Cortex of kidney (tissue), 1 donor: ENCODE data around the gene CCR1.
"Not testable (repeated sequence)": the region's sequence is repeated elsewhere in the genome, so short reads cannot be mapped to it uniquely, and the experiment has no call there.

ENCODE experiments used
- DNase-seq: peaks from one replicate; lab custom pipeline; 2025; lab: John Stamatoyannopoulos, UW

CCR1 gene

GRCh38 chr3:46209746-46210470 lies 1.8 kb upstream of the CCR1 start:
- no peak for DNase-seq

DNA sequence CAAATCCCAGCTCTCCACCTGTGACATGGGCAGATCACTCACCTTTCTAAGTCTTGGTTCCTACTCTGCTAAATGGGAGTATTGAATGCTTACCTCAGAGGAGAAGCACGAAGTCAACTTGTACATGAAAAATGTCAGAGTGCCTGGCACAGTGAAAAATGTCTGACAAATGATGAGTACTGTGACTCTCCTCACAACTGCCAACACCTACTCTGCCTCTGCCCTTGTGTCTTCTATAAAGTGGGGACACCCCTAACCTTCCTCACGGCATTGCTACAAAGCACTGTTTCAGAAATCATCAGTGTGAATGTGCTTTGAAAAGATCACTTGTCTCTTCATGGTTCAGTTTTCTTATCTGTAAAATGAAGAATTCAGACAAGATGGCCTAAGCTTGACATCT lies 940 bp upstream of the CCR1 start:
- no peak for DNase-seq

DNA sequence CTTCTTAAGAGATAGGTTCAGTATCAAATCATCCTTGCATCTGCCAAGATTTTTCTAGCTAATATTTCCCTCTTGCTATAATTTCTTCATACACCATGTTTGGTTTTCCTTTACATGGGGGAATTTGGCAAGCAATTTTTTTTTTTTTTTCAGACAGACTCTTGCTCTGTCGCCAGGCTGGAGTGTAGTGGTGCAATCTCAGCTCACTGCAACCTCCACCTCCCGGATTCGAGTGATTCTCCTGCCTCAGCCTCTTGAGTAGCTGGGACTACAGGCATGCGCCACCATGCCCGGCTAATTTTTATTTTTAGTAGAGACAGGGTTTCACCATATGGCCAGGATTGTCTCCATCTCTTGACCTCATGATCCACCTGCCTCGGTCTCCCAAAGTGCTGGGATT lies 599 bp downstream of the CCR1 start:
- not testable (repeated sequence) for DNase-seq

DNA sequence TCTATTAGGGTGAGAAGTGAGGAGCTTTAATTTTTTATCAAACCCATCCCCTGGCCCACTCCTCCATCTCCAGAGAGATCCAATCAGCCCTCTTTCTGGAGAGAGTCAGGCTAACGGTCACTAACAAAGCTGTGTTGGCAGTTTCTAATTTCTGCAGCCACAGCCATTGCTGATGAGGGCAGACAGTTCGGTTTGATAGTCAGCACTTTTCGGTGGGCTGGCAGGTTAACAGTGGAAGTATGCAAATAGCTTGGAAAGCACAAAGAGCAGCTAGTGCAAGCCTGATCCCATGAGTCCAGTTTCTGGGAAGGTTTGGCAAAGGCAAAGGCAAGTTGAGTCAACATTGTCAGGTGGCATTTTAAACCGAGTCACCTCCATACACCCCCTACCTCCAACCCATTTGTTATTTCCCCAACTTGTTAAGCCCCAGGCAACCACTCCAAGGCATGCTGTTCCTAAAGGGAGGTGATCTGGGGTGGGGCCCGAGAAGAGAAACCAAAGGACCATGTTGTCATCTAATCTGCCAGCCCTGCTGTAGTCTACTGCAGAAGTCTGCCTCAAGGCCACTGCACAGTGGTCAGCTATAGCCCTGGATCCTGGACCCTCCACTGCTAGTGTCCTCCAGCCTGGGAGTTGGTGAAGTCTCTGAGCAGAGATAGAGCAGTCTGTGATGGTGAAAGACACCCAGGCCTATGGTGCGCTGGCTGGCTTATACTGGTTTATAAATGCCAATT lies 1.7 kb downstream of the CCR1 start:
- DNase-seq = no peak

DNA sequence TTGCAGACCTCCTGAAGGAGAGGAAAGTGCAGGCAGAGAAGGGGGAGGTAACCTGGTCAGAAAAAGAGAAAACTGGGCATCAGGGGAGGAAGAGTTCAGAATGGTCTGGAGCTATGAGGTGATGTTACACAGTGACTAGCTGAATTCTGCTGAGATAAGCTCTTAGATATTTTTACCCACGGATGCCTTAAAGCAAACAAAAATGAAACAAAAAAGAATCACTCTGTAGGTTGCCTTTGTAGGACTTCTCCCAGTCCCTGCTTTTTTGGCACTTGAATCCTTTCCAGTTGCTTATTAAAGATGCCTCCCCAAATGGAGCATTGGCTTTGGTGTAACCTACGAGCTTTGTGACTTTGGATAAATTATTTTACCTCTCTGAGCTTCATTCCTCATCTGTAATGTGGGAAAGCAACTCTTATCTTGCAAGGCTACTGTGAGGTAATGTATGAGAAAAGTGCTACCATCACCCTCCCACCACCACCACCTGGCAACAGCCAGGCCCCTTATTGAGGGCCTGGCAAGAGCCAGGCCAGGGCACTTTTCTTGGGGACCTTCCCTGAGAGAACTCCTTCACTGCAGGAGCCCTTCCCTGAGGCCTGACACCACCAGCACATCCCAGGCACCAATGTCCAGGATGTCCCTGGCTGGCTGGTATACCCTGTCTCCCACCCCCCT lies 2.7 kb downstream of the CCR1 start:
- no peak for DNase-seq

GRCh38 chr3:46203681-46204080 lies 4.4 kb downstream of the CCR1 start:
- no peak for DNase-seq

DNA sequence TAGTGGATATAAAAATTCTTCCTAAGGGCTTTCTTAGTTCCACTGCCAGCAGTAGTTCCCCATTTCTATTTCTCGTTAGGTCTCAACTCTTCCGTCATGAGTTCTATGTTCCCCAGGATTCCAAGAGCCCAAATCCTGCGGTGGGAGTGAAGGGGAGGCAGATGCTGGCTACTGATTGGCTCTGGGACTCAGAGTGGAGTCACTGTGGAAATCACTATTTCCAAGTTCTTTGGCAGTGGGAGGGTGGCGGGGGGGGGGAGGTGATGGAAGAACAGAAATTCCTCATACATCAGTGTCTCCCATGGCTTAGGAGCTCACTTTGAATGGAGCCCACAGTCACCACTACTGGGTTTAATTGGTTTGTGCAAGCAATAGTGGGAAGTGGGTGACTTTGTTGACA lies 5.6 kb downstream of the CCR1 start:
- DNase-seq = no peak

DNA sequence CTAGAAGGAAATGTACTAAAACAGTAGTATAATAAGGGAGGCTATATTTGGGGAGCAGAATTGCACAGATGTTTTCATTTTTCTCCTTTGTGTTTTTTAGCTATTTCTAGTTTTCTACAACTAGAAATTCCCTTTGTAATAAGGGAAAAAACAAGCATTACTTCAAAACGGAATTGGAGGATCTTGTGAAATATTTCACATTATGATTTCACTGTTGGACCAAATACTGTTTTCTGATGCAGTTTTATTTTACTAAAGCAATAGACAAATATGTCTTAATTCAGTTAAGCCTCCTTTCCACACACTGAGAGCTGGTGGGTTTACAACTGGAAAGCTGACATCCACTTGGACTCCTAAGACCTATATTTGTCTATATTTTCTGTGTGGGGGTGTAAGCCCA lies 7.3 kb downstream of the CCR1 start:
- no peak for DNase-seq

DNA sequence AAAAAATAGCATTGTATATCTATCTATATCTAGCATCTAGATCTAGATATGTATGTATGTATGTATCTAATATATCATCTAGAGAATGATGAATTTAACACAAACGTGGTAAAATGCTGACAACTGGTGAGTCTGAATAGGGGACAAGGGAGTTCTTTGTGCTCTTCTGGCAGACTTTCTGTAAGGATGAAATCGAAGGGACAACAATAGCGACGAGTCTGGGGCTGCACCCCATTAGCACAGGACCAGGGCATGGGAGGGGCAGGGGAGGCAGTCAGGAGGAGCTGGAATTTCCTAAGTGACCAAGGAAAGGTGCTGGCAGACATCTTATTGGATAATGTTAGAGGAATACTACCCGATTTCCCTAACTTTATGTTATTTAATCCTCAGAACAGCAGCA lies 7.9 kb downstream of the CCR1 start:
- DNase-seq = no peak

DNA sequence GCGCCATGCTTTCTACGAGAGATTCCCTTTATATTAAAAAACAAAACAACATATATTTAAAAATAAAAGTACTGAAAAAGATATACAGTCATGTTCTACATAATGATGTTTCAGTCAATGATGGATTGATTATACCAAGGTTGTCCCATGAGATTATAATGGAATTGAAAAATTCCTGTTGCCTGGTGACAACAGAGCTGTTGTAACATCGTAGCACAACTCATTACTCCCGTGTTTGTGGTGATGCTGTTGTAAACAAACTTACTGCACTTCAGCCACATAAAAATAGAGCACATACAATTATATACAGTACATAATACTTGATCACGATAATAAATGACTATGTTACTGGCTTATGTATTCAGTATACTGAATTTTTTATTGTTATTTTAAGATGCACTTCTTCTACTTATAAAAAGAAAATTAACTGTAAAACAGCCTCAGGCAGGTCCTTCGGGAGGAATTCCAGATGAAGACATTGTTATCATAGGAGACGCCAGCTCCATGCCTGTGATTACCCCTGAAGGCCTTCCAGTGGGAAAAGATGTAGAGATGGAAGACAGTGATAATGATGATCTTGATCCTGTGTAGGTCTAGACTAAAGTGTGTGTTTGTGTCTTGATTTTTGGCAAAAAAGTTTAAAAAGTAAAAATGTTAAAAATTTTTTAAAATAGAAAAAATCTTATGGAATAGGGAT lies 11.7 kb downstream of the CCR1 start:
- no peak for DNase-seq

- no peak for DNase-seq
Observed at GRCh38 chr3:46194868-46195553, 13.1 kb downstream of the CCR1 start.

DNA sequence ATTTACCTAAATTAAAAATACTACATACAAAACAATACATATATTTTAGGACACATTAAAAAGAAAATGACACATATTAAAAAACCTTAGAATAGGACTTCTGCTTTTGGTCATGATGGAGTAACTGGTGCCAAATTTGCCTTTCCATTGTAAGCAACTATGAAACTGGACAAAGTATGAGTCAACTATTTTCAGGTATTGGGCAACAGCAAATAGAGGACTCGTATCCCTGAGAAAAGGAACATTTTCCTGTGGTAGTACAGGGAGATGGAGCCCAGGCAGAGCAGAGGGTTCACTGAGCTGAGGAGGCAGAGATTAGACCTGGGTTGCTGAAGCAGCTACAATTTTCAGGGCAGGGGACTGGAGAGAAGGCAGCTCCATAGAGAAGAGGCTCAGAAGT lies 14.7 kb downstream of the CCR1 start:
- DNase-seq = no peak

DNA sequence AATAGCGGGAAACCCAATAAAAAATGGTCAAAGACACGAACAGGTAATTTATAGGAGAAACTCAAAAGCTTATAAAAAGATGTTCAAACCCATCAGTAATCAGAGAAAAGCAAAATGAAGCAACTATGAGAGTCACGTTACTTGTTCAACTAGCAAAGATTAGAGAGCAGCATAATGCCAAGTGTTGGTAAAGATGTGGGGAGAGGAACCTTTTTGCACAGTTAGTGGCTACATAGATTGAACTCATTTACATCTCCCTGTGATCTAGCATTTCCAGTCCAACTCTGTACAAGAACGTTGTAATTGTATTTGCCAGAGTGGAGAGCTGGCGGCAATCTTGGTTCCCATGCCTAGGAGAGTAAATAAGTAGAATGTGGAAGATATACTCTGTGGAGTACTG lies 15.2 kb downstream of the CCR1 start:
- no peak for DNase-seq

GRCh38 chr3:46191730-46192129 lies 16.4 kb downstream of the CCR1 start:
- DNase-seq = no peak

DNA sequence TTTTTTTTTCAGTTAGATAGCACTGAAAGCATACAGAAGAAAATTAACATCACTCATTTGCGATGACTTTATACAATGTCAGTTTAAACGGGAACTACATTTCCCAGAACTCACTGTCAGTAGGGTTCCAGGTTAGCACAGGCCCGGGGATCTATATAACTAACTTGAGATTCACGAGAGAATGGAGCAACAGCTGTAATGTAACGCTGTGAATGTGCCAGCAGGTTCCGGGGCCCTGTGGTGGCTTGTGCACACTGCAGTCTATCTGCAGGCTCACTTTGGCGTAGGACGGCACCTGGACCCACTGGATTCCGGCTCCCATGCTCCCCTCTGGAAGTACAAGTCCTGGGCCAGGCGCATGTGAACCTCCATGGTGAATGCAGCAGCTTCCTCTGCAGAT lies 19.4 kb downstream of the CCR1 start:
- DNase-seq = no peak

GRCh38 chr3:46187876-46188275 lies 20.2 kb downstream of the CCR1 start:
- DNase-seq = no peak

DNA sequence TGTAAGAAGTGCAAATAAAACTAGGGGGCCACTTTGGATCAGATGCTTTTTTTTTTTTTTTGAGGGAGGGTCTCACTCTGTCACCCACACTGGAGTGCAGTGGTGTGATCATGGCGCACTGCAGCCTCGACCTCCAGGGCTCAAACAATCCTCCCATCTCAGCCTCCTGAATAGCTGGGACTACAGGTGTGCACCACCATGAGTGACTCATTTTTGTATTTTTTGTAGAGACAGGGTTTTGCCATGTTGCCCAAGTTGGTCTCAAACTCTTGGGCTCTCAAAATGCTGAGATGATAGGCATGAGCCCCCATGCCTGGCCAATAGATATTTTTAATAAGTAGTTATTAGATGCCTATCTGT lies 20.8 kb downstream of the CCR1 start:
- DNase-seq = no peak

GRCh38 chr3:46186471-46187340 lies 21.4 kb downstream of the CCR1 start:
- no peak for DNase-seq

- no peak for DNase-seq
Observed at GRCh38 chr3:46184469-46184868, 23.6 kb downstream of the CCR1 start.

- DNase-seq = no peak
Observed at GRCh38 chr3:46183330-46183729, 24.8 kb downstream of the CCR1 start.
